Progenitor cell of endocrine pancreas (in vitro differentiated cells): ENCODE results near the gene MSL1. TPM values are rescaled to one million over a fixed set of nuclear protein-coding genes. Genes with fewer than 3 reads are reported as not detected.

Experiments
- DNase-seq: peaks from one replicate; pipeline ENCODE4 v3.0.0; 2021; ENCODE audit warnings: low spot score; ENCODE audit not compliant: unreplicated experiment
- H3K27ac Mint-ChIP-seq: 2 replicates; pipeline ENCODE4 v1.8.0; 2021; ENCODE audit warnings: mild to moderate bottlenecking, moderate library complexity, mixed read lengths
- H3K27me3 Mint-ChIP-seq: 2 replicates; pipeline ENCODE4 v1.8.0; 2021; ENCODE audit warnings: mixed read lengths
- H3K36me3 Mint-ChIP-seq: 2 replicates; pipeline ENCODE4 v1.8.0; 2022; ENCODE audit warnings: mixed read lengths; ENCODE audit not compliant: insufficient read depth
- H3K4me1 Mint-ChIP-seq: 2 replicates; pipeline ENCODE4 v1.8.0; 2021; ENCODE audit warnings: low read depth, mixed read lengths
- H3K4me3 Mint-ChIP-seq: 2 replicates; pipeline ENCODE4 v1.8.0; 2021; ENCODE audit warnings: low read depth, mild to moderate bottlenecking, moderate library complexity, mixed read lengths
- H3K9me3 Mint-ChIP-seq: 2 replicates; pipeline ENCODE4 v1.8.0; 2021; ENCODE audit warnings: low read depth, mixed read lengths
- microRNA-seq: library from miRNA; unstranded; fragments of <30 nt; microRNA quantifications from one replicate; pipeline ENCODE4 v1.1.0, GENCODE V29; 2020; ENCODE audit warnings: borderline number of aligned reads; ENCODE audit not compliant: unreplicated experiment
- total RNA-seq: library from RNA; stranded (reverse); gene quantifications from 2 replicates; pipeline ENCODE4 v1.2.1, GENCODE V29; 2021
- TF ChIP-seq, protein P1 (sequence below): fragments of 200-600 bp; sonication (generic); IDR thresholded peaks from one replicate; pipeline ENCODE4 v1.5.0; 2021; ENCODE audit warnings: antibody characterized with exemption, mild to moderate bottlenecking; ENCODE audit not compliant: unreplicated experiment

The MSL1 gene
- total RNA-seq, 1 donor from 2014 or later, result 143 TPM

DNA sequence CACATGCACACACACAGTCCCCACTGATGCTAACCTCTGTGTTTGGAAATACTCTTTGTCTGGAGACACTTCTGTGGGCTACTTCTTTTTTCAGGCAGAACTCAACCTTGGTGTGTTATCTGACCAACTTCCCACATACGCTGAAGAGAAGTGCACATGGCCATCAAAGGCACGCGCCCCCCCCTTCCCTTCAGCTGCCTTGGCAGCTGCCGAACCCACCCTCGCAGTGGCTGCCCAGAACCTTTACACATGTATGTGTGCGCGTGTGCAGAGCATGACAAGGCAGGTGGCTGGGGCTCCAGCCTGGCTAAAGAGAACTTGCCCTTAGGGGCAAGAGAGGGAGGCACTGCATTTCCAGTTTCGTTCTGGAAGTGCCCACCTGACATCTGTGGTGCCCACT, 59.4 kb downstream of the MSL1 start:
- H3K36me3 Mint-ChIP-seq, result peaks cover 4% of the 10 kb centered on the region
- H3K4me3 Mint-ChIP-seq, result no peak overlapping the region
- H3K9me3 Mint-ChIP-seq, result no peaks in the 10 kb centered on the region
- H3K27ac Mint-ChIP-seq, result no peak overlapping the region
- H3K4me1 Mint-ChIP-seq, result peaks cover 13% of the 10 kb centered on the region
- TF ChIP-seq, protein P1, sequence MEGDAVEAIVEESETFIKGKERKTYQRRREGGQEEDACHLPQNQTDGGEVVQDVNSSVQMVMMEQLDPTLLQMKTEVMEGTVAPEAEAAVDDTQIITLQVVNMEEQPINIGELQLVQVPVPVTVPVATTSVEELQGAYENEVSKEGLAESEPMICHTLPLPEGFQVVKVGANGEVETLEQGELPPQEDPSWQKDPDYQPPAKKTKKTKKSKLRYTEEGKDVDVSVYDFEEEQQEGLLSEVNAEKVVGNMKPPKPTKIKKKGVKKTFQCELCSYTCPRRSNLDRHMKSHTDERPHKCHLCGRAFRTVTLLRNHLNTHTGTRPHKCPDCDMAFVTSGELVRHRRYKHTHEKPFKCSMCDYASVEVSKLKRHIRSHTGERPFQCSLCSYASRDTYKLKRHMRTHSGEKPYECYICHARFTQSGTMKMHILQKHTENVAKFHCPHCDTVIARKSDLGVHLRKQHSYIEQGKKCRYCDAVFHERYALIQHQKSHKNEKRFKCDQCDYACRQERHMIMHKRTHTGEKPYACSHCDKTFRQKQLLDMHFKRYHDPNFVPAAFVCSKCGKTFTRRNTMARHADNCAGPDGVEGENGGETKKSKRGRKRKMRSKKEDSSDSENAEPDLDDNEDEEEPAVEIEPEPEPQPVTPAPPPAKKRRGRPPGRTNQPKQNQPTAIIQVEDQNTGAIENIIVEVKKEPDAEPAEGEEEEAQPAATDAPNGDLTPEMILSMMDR, result no peak
- no peak for DNase-seq
- peaks cover 9% of the 10 kb centered on the region for H3K27me3 Mint-ChIP-seq

DNA sequence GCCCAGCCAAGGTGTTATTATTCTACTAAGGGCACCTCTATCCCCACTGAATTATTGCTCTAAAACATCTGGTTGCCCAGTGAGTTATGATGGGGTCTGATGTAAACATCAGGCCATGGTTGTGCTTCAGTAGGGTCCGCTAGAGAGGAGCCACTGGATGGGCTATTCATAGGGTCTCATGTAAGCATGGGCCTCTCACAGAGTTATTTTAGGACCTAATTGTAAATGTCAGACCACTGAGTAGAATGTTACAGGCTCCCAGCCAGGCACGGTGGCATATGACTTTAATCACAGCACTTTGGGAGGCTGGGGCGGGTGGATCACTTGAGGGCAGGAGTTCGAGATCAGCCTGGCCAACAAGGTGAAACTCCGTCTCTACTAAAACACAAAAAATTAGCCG, 60.8 kb downstream of the MSL1 start:
- Mint-ChIP-seq H3K36me3 (peaks cover 7% of the 10 kb centered on the region), H3K4me1 (peaks cover 7% of the 10 kb centered on the region), H3K4me3 (no peak overlapping the region), H3K27ac (no peak overlapping the region), H3K9me3 (no peaks in the 10 kb centered on the region), H3K27me3 (peaks cover 9% of the 10 kb centered on the region)
- TF ChIP-seq, protein P1, result no peak
- DNase-seq, result no peak

Small RNAs within 50 kb of the gene (microRNA-seq; reads per million reads assigned to microRNA genes)
- gene MIR6866, result 3.0 reads per million

Other genes starting within 250 kb of the MSL1 start
- gene GSDMB, start 203.3 kb upstream of the MSL1 start, total RNA-seq, result 25.7 and 25.9 TPM in 2 replicates
- gene ORMDL3, start 194.4 kb upstream of the MSL1 start, total RNA-seq, result 80.4 and 87.6 TPM in 2 replicates
- not detected in 2 replicates for gene LRRC3C, start 194.2 kb upstream of the MSL1 start, total RNA-seq
- gene GSDMA, start 159.0 kb upstream of the MSL1 start, total RNA-seq, result not detected in 2 replicates
- gene PSMD3, start 141.2 kb upstream of the MSL1 start, total RNA-seq, result 117 and 119 TPM in 2 replicates
- not detected in 2 replicates for gene CSF3, start 106.5 kb upstream of the MSL1 start, total RNA-seq
- 143 and 161 TPM in 2 replicates for gene MED24, start 67.6 kb upstream of the MSL1 start, total RNA-seq
- gene THRA, start 59.0 kb upstream of the MSL1 start, total RNA-seq, result 21.3 and 25.0 TPM in 2 replicates
- 2.4 and 2.6 TPM in 2 replicates for gene NR1D1, start 21.4 kb upstream of the MSL1 start, total RNA-seq
- gene CASC3, start 18.6 kb downstream of the MSL1 start, total RNA-seq, result 121 and 122 TPM in 2 replicates
- gene RAPGEFL1, start 55.5 kb downstream of the MSL1 start, total RNA-seq, result 17.0 and 18.3 TPM in 2 replicates
- gene WIPF2, start 97.3 kb downstream of the MSL1 start, total RNA-seq, result 37.5 and 38.2 TPM in 2 replicates
- gene CDC6, start 165.9 kb downstream of the MSL1 start, total RNA-seq, result 35.7 and 38.5 TPM in 2 replicates
- 50.8 and 51.3 TPM in 2 replicates for gene RARA, start 187.2 kb downstream of the MSL1 start, total RNA-seq
- gene GJD3, start 242.8 kb downstream of the MSL1 start, total RNA-seq, result not detected in 2 replicates